ENCODE measurements around the gene EXOC4.
"Not testable (repeated sequence)": the region's sequence is repeated elsewhere in the genome, so short reads cannot be mapped to it uniquely, and the experiment has no call there.

The EXOC4 gene

GRCh38 chr7:134070673-134071072 lies 817.8 kb downstream of the EXOC4 start:
- no peak for DNase-seq (ENCODE audit: low read depth in 2 of 2)

DNA sequence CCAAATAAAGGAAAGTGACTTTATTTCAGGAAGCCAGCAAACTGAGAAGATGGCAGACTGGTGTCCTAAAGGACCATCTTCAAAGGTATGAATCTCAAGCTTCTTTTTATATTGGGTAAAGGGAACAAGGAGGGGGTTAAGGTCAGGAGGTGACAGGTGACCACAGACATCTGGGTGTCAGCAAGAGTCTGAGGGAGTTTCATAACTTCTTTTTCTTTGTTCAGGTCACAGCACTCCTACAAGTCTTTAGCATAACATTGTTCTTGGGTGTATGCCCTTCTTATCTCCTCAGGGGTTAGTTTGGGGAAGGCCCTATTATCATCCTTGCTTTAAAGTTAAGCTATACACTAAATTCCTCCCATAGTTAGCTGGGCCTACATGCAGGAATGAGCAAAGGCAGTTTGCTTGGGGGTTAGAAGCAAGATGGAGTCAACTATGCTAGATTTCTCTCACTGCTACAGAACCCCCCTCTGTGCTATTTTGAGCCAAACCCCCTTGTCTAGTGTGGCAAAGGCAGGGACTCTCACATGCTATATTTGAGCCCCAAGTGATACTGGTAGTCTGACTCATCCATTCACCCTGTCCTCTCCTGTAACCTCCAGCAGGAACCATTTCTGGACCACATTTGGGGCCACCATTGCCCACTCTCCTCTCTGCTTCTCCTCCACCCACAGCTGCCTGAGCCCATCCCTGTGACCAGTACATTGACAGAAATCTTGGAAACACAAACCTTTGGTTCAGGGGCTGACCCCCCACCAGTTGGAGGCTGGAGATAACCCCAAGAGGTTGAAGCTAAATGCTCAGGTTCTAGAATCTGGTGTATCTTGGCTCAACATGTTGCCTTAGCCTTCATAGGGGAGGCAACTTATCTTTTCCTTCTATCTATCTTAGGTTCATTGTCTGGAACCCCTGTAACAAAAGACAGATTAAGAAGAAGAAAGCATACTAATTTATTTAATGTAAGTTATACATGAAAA lies 818.8 kb downstream of the EXOC4 start:
- no peak for DNase-seq (ENCODE audit: low read depth in 2 of 2)

- no peak for DNase-seq (ENCODE audit: low read depth in 2 of 2)
Measured at GRCh38 chr7:134073276-134073675, 820.4 kb downstream of the EXOC4 start.

- no peak for DNase-seq (ENCODE audit: low read depth in 2 of 2)
Measured at GRCh38 chr7:134075799-134076198, 822.9 kb downstream of the EXOC4 start.

DNA sequence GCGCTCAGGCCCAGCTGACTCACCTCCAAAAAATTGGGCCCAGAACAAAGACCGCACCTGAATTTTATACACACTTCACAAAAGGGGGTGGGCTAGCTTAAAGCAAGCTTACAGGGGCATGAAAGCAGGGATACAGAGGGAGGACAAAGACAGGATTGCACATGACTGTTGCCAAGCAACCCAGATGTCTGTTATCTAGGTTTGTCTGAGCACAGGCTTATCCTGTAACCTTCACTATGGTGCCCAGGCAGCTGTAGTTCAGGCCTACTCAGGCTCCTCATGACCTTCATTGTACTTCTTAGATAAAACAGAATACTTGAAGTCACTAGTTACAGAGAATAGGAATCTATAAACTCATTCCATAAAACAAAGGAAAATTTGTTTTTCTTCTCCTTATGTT lies 824.7 kb downstream of the EXOC4 start:
- not testable (repeated sequence) for DNase-seq (ENCODE audit: low read depth in 2 of 2)

GRCh38 chr7:134078991-134079390 lies 826.1 kb downstream of the EXOC4 start:
- no peak for DNase-seq (ENCODE audit: low read depth in 2 of 2)

- DNase-seq (ENCODE audit: low read depth in 2 of 2), result no peak
Measured at GRCh38 chr7:134081695-134082094, 828.8 kb downstream of the EXOC4 start.

GRCh38 chr7:134083766-134084487 lies 831.0 kb downstream of the EXOC4 start:
- DNase-seq (ENCODE audit: low read depth in 2 of 2), result no peak

- no peak for DNase-seq (ENCODE audit: low read depth in 2 of 2)
Measured at GRCh38 chr7:134084488-134085144, 831.7 kb downstream of the EXOC4 start.

DNA sequence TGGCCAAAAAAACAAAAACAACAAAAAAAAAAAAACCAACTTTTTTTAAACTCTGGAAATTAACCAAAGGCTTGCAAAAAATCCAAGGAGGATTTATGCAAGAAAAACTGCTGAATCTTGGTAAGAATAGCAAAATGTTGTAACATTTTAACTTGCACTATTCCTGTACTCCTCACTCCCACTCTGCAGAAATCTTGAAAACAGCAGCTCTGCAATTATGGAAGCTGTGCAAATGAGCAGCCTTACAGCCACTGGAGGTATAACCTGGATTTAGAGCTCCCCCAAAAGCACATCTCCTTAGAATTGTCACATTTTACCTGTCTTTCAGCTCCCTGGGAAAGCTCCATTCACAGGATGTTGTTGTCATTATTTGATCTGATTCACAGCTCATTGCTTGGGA lies 832.4 kb downstream of the EXOC4 start:
- DNase-seq (ENCODE audit: low read depth in 2 of 2), result no peak

DNA sequence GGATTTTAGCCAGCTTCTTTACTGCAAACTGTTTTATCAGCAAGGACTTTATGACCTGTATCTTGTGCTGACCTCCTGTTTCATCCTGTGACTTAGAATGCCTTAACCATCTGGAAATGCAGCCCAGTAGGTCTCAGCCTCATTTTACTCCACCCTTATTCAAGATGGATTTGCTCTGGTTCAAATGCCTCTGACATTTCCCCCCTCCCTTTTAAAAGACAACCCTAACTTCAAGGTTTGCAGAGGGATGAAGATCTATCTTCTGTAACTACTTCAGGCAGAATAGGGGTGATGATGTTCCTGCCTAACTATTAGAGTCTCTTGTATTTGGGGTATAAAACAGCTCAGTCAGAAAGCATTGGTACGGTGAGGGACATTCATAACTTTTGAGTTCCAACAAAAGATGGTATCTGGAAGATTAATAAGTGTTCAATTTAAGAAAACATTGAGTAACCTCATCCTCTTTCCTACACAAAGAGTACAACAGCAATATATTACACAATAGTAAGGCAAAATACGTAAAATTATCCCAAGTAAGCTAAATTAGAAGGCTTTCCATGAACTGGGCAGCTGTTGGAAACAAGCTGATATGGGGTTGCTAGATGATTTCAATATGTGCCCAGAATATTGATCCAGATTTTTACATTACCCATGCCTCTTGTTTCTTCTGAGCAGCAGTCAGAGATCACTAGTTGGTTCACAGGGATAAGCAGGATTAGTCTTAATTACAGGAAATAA lies 834.3 kb downstream of the EXOC4 start:
- DNase-seq (ENCODE audit: low read depth in 2 of 2), result no peak

GRCh38 chr7:134088199-134088598 lies 835.3 kb downstream of the EXOC4 start:
- no peak for DNase-seq (ENCODE audit: low read depth in 2 of 2)

DNA sequence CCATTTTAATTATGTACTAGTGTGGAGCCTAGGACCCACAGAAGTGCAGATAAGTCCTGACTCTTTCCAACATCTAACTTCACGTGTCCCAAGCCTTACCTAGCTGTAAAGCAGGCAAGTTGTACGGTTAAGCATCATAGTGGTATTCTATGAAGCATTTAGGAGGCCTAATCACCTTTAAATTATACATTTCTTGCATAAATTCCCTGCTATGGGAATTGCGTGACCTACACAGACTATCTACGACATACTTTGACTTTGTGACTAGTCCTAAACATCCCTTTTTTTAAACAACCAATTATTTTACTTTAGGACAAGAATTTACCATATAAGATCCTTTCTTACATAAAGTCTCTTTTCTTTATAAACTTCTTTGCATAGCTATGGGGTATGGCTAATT lies 836.6 kb downstream of the EXOC4 start:
- no peak for DNase-seq (ENCODE audit: low read depth in 2 of 2)

- no peak for DNase-seq (ENCODE audit: low read depth in 2 of 2)
Measured at GRCh38 chr7:134098072-134098471, 845.2 kb downstream of the EXOC4 start.

DNA sequence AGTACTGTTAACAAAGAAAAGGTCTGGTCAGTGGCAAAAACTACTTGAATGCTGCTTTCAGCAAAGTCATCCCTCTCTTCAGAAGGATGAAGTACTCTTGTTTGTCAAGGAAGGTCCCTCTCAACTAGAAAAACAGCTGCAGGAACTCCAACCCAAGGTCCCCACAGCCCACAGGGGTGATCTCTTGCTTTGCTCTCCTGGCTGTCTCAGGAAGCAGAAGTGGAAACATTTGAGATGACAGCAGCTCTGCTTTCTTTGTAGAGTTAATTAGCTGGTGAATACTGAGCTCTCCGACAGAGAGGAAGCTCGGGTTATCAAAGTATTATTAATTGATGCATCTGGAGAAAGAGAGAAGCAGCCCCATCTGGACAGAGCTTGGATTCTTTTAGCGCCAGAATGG lies 848.8 kb downstream of the EXOC4 start:
- DNase-seq (ENCODE audit: low read depth in 2 of 2), result no peak

DNA sequence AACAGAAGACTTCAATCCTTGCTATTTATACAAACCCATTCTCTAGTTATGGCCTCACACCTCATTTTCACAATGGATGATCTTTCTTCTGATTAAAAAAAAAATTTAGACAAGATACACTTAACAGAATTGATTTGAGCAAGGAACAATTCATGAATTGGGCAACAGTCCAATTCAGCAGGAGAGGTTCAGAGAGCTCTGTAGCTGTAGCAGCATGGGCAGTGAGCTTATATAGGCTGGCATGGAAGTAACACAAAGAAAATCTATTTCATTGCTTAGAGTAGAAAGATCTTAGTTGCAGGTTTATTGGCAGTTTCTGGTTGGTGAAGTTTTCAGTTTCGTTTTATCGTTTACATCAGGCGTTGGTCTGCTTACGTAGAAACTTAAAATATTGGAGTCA lies 851.3 kb downstream of the EXOC4 start:
- DNase-seq (ENCODE audit: low read depth in 2 of 2), result no peak

DNA sequence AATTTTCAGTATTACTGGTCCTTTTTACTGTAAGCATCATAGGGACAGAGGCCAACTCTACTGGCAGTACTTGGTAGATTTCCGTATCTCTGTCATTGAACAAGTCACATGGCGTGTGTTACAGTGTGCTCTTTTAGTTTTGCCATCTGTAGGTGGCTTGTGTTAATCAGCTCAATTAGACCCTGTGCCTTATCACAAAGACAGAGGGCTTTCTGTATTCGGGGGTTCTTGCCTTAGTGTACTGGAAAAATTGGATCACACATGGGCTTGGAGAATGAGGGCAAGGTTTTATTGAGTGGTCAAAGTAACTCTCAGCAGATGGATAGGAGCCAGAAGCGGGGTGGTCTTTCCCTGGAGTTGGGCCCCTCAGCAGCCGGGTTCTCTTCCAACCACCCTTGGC lies 853.0 kb downstream of the EXOC4 start:
- no peak for DNase-seq (ENCODE audit: low read depth in 2 of 2)

DNA sequence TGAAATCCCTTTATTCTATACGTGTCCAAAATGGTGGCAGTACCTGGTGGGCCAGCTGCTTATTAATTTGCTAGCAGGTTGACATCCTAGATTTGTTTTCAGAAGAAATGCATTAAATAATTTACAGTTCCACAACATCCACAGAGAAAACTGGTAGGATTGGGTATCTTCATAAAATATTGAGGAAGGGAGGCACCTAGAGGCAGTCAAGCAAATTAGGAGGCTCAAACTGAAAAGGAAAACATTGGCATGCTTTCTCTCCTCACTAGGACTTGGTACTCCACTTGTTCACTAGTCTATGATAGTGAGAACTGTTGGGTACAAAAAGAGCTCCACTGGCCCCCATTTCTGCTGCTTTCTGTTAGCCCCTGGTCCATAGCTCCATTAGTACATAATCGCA lies 855.9 kb downstream of the EXOC4 start:
- no peak for DNase-seq (ENCODE audit: low read depth in 2 of 2)

DNA sequence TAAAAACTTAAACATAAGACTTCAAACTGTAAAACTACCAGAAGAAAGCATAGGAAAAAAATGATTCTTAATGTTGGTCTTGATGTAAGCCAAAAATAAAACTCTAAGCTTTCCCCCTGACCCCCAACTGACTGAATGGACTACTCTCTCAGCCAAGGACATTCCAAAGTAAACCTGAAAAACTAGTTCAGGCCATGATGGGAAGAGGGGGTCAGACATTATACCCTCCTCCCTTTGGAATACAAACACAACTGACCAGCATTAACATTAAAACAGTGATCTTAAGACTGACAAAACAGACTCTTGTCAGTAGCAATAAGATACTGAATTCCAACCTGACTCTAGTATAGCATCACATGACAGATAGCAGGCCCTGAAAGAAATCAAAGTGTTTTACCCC lies 860.8 kb downstream of the EXOC4 start:
- no peak for DNase-seq (ENCODE audit: low read depth in 2 of 2)

DNA sequence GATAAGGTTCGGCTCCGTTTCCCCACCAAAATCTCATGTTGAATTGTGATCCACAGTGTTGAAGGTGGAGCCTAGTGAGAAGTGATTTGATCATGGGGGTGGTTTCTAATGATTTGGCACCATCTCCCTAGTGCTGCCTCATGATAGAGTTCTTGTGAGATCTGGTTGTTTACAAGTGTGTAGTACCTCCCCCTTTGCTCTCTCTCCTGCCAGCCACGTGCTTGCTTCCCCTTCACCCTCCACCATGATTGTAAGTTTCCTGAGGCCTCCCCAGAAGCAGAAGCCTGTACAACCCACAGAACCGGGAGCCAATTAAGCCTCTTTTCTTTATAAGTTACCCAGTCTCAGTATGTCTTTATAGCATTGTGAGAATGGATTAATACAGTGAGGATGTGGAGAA lies 862.1 kb downstream of the EXOC4 start:
- DNase-seq (ENCODE audit: low read depth in 2 of 2), result no peak
